CMK (cell line): ENCODE results near the gene SLC12A8.

Experiments used
- DNase-seq: peaks from one replicate; pipeline ENCODE4 v3.0.0-alpha.2; 2010; ENCODE audit warnings: low read depth

The SLC12A8 gene

GRCh38 chr3:125140011-125140817 lies 72.3 kb downstream of the SLC12A8 start:
- DNase-seq = no peak

- no peak for DNase-seq
Observed at GRCh38 chr3:125139386-125139785, 73.2 kb downstream of the SLC12A8 start.

- DNase-seq = no peak
Observed at GRCh38 chr3:125137358-125138033, 75.1 kb downstream of the SLC12A8 start.

GRCh38 chr3:125136966-125137357 lies 75.6 kb downstream of the SLC12A8 start:
- DNase-seq = no peak

GRCh38 chr3:125136515-125136914 lies 76.0 kb downstream of the SLC12A8 start:
- no peak for DNase-seq

- DNase-seq = no peak
Observed at GRCh38 chr3:125134952-125135351, 77.6 kb downstream of the SLC12A8 start.

- DNase-seq = no peak
Observed at GRCh38 chr3:125132815-125133214, 79.7 kb downstream of the SLC12A8 start.

- DNase-seq = no peak
Observed at GRCh38 chr3:125129512-125129997, 83.0 kb downstream of the SLC12A8 start.

GRCh38 chr3:125128861-125129501 lies 83.6 kb downstream of the SLC12A8 start:
- peak; percentile 56 for DNase-seq

- no peak for DNase-seq
Observed at GRCh38 chr3:125126323-125126722, 86.2 kb downstream of the SLC12A8 start.

- no peak for DNase-seq
Observed at GRCh38 chr3:125125821-125126245, 86.7 kb downstream of the SLC12A8 start.

GRCh38 chr3:125123451-125124305 lies 88.9 kb downstream of the SLC12A8 start:
- DNase-seq = no peak

- DNase-seq = no peak
Observed at GRCh38 chr3:125121246-125122010, 91.1 kb downstream of the SLC12A8 start.

GRCh38 chr3:125120379-125121122 lies 92.0 kb downstream of the SLC12A8 start:
- no peak for DNase-seq

- DNase-seq = no peak
Observed at GRCh38 chr3:125119752-125120378, 92.7 kb downstream of the SLC12A8 start.

- no peak for DNase-seq
Observed at GRCh38 chr3:125118600-125118999, 93.9 kb downstream of the SLC12A8 start.

- DNase-seq = no peak
Observed at GRCh38 chr3:125117631-125118191, 94.8 kb downstream of the SLC12A8 start.

- DNase-seq = no peak
Observed at GRCh38 chr3:125116311-125117080, 96.1 kb downstream of the SLC12A8 start.

GRCh38 chr3:125115640-125116039 lies 96.9 kb downstream of the SLC12A8 start:
- DNase-seq = no peak
